GM12891 (cell line): Measurements from ENCODE around the gene ITGA1.
"Not testable (repeated sequence)": the region's sequence is repeated elsewhere in the genome, so short reads cannot be mapped to it uniquely, and the experiment has no call there.

Experiments used
- POLR2A ChIP-seq: IDR thresholded peaks from 2 replicates; pipeline ENCODE4 v1.6.1; 2011; ENCODE audit warnings: low read depth, low read length, control low read depth
- POLR2AphosphoS5 ChIP-seq: IDR thresholded peaks from 2 replicates; pipeline ENCODE4 v1.6.1; 2011; ENCODE audit warnings: low read depth, low read length, control low read depth
- POU2F2 ChIP-seq: IDR thresholded peaks from 2 replicates; pipeline ENCODE4 v1.6.1; 2011; ENCODE audit warnings: low read depth, mild to moderate bottlenecking, control low read depth, low read length, moderate library complexity
- SPI1 ChIP-seq: IDR thresholded peaks from 2 replicates; pipeline ENCODE4 v1.6.1; 2011; ENCODE audit warnings: low read depth, low read length, control low read depth
- TAF1 ChIP-seq: IDR thresholded peaks from 2 replicates; pipeline ENCODE4 v1.6.1; 2011; ENCODE audit warnings: low read depth, low read length, control low read depth

GRCh38 chr5:52744867-52745458 is 42.8 kb upstream of the ITGA1 start:
- not testable (repeated sequence) for TF ChIP-seq POLR2A, POLR2AphosphoS5, TAF1, SPI1, POU2F2
